K562 (cell line): ENCODE measurements around the gene MERTK.

Source experiments
- HLTF ChIP-seq: fragments of 450-650 bp; IDR thresholded peaks from 2 replicates; pipeline ENCODE4 v1.6.1; 2016
- TF ChIP-seq, protein P1 (sequence below): fragments of 450-650 bp; IDR thresholded peaks from 2 replicates; pipeline ENCODE4 v1.6.1; 2016; ENCODE audit warnings: antibody characterized with exemption
- TF ChIP-seq, protein P2 (sequence below): fragments of 450-650 bp; formaldehyde crosslinking; IDR thresholded peaks from 2 replicates; pipeline ENCODE4 v1.4.0; 2020; ENCODE audit warnings: mild to moderate bottlenecking, moderate library complexity

DNA sequence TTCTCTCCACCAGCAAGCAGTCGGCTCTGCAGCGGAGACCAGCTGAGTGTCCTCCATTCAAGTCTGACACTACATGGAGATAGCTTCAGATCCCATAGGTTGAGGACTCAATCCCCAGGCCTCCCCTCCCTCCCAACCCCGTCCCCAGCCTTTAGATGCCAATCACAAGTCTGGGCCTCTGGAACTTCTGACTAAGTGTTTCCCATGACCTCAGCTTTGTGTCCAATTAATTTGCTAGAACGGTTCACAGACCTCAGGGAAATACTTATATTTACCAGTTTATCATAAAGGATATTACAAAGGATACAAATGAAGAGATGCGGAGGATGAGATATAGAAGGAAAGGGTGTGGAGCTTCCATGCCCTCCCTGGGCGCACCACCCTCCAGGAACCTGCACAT is 77.4 kb downstream of the MERTK start:
- TF ChIP-seq, protein P1, sequence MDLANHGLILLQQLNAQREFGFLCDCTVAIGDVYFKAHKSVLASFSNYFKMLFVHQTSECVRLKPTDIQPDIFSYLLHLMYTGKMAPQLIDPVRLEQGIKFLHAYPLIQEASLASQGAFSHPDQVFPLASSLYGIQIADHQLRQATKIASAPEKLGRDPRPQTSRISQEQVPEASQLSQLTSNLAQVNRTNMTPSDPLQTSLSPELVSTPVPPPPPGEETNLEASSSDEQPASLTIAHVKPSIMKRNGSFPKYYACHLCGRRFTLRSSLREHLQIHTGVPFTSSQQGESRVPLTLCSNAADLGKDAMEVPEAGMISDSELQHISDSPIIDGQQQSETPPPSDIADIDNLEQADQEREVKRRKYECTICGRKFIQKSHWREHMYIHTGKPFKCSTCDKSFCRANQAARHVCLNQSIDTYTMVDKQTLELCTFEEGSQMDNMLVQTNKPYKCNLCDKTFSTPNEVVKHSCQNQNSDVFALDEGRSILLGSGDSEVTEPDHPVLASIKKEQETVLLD, result no peak
- TF ChIP-seq, protein P2, sequence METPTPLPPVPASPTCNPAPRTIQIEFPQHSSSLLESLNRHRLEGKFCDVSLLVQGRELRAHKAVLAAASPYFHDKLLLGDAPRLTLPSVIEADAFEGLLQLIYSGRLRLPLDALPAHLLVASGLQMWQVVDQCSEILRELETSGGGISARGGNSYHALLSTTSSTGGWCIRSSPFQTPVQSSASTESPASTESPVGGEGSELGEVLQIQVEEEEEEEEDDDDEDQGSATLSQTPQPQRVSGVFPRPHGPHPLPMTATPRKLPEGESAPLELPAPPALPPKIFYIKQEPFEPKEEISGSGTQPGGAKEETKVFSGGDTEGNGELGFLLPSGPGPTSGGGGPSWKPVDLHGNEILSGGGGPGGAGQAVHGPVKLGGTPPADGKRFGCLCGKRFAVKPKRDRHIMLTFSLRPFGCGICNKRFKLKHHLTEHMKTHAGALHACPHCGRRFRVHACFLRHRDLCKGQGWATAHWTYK (CRISPR knock-in tag), result no peak
- TF ChIP-seq HLTF, result no peak
